ENCODE results near the gene IL3RA.
A peak's percentile ranks its signal among the peaks of the same experiment; 100 is the strongest.

Gene IL3RA

DNA sequence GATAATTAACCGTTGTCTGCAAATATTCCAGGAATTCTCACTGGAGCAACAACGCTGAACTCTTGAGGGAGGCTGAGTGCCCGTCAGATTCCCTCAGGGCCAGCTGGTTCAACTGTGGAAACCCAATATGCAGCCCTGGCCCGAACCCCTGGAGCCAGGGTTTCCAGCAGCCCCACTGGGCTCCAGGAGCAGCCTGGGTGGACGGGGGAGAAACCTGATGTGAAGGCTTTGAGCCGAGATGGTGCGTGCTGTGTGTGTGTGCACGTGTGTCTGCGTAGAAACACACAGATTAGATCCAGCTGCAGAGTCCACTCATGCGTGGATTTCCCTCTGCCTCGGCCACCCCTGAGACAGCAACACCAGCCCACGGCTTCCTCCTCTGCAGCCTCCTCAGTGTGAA lies 74.7 kb downstream of the IL3RA start:
- TF ChIP-seq, protein P1, sequence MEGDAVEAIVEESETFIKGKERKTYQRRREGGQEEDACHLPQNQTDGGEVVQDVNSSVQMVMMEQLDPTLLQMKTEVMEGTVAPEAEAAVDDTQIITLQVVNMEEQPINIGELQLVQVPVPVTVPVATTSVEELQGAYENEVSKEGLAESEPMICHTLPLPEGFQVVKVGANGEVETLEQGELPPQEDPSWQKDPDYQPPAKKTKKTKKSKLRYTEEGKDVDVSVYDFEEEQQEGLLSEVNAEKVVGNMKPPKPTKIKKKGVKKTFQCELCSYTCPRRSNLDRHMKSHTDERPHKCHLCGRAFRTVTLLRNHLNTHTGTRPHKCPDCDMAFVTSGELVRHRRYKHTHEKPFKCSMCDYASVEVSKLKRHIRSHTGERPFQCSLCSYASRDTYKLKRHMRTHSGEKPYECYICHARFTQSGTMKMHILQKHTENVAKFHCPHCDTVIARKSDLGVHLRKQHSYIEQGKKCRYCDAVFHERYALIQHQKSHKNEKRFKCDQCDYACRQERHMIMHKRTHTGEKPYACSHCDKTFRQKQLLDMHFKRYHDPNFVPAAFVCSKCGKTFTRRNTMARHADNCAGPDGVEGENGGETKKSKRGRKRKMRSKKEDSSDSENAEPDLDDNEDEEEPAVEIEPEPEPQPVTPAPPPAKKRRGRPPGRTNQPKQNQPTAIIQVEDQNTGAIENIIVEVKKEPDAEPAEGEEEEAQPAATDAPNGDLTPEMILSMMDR (IDR thresholded peaks at IDR 0.05; ENCODE audit: low read depth, low read length, poor library complexity, severe bottlenecking), result no peak
- no peak for TF ChIP-seq EZH2phosphoT487 (IDR thresholded peaks at IDR 0.05; ENCODE audit: borderline replicate concordance, low read length)
- Histone ChIP-seq H3K4me2 (ENCODE audit: low read length) (0 out of 2 replicates have a peak overlapping the region, but pooled peaks have one; percentile 14), H3K36me3 (ENCODE audit: control insufficient read depth, low read length) (peaks cover 52% of the 10 kb centered on the region)

DNA sequence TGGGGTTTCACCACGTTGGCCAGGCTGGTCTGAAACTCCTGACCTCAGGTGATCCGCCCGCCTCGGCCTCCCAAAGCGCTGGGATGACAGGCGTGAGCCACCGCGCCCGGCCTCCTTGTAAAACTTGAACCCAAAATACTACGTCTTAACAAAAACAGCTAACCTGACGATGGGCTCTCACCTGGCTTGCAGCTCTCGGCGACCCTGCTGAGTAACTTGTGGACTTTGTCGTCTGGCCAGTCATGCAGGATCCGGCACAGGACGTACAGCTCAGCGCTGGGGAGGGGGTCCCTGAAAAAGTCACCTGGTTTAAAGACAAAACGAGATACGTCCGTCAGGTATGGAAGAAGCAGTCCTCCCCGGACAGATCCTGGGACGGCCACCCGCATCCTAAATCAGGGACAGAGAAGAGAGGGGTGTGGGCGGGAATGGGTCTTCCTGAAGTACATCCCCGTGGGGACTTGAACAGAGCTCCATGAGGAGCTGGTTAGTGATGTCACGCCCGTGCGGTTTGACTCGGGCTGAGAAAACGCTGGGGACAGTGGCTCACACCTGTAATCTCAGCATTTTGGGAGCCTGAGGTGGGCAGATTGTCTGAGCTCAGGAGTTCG lies 76.1 kb downstream of the IL3RA start:
- Histone ChIP-seq H3K4me1 (ENCODE audit: control insufficient read depth, low read length) (peaks cover 8% of the 10 kb centered on the region), H3K27me3 (ENCODE audit: control insufficient read depth, low read length) (no peaks in the 10 kb centered on the region), H4K20me1 (ENCODE audit: control insufficient read depth, insufficient read depth, low read depth, low read length) (no peaks in the 10 kb centered on the region), H3K9me3 (ENCODE audit: control insufficient read depth, insufficient read depth, low read length) (no peaks in the 10 kb centered on the region), H3K4me2 (ENCODE audit: low read length) (no peak overlapping the region), H3K27ac (ENCODE audit: low read depth, low read length) (no peak overlapping the region), H3K36me3 (ENCODE audit: control insufficient read depth, low read length) (peaks cover 53% of the 10 kb centered on the region), H3K9me2 (replicated peaks; ENCODE audit: control insufficient read depth, low read length) (no peaks in the 10 kb centered on the region), H3F3A (ENCODE audit: control insufficient read depth, insufficient read depth) (no peaks in the 10 kb centered on the region), H3K79me2 (ENCODE audit: control insufficient read depth, low read length) (no peaks in the 10 kb centered on the region), H3K4me3 (ENCODE audit: low read length) (no peak overlapping the region)
- no peak for TF ChIP-seq EZH2phosphoT487 (IDR thresholded peaks at IDR 0.05; ENCODE audit: borderline replicate concordance, low read length)
- TF ChIP-seq, protein P1 (IDR thresholded peaks at IDR 0.05; ENCODE audit: low read depth, low read length, poor library complexity, severe bottlenecking), result no peak

More for the DNA sequence above, 74.7 kb downstream of the IL3RA start:
- H3K9me3 ChIP-seq (ENCODE audit: control insufficient read depth, insufficient read depth, low read length), result no peaks in the 10 kb centered on the region
- H3K79me2 ChIP-seq (ENCODE audit: control insufficient read depth, low read length), result no peaks in the 10 kb centered on the region
- no peaks in the 10 kb centered on the region for H4K20me1 ChIP-seq (ENCODE audit: control insufficient read depth, insufficient read depth, low read depth, low read length)
- H3K4me1 ChIP-seq (ENCODE audit: control insufficient read depth, low read length), result peaks cover 8% of the 10 kb centered on the region
- no peak overlapping the region for H3K4me3 ChIP-seq (ENCODE audit: low read length)
- no peaks in the 10 kb centered on the region for H3K27me3 ChIP-seq (ENCODE audit: control insufficient read depth, low read length)
- no peak overlapping the region for H3K27ac ChIP-seq (ENCODE audit: low read depth, low read length)
- no peaks in the 10 kb centered on the region for H3K9me2 ChIP-seq (replicated peaks; ENCODE audit: control insufficient read depth, low read length)
- no peaks in the 10 kb centered on the region for H3F3A ChIP-seq (ENCODE audit: control insufficient read depth, insufficient read depth)

DNA sequence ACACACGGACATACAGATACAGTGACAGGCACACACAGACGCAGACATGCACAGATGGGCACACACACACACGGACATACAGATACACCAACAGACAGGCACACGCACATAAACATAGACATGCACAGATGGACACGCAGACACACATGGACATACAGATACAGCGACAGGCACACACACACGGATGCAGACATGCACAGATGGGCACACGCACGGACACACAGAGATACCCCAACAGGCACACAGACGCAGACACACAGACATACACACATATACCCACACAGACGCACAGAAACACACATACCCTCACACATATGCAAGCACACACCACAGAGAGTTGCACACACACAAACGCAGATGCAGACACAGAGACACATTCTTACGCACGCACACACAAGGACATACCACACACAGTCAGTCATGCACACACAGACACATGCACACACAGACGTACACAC lies 79.8 kb downstream of the IL3RA start:
- H3K9me2 ChIP-seq (replicated peaks; ENCODE audit: control insufficient read depth, low read length), result no peaks in the 10 kb centered on the region
- peaks cover 7% of the 10 kb centered on the region for H3F3A ChIP-seq (ENCODE audit: control insufficient read depth, insufficient read depth)
- H3K4me3 ChIP-seq (ENCODE audit: low read length), result no peak overlapping the region
- H3K27me3 ChIP-seq (ENCODE audit: control insufficient read depth, low read length), result no peaks in the 10 kb centered on the region
- H3K36me3 ChIP-seq (ENCODE audit: control insufficient read depth, low read length), result peaks cover 63% of the 10 kb centered on the region
- H4K20me1 ChIP-seq (ENCODE audit: control insufficient read depth, insufficient read depth, low read depth, low read length), result no peaks in the 10 kb centered on the region
- no peaks in the 10 kb centered on the region for H3K79me2 ChIP-seq (ENCODE audit: control insufficient read depth, low read length)
- peaks cover 5% of the 10 kb centered on the region for H3K4me1 ChIP-seq (ENCODE audit: control insufficient read depth, low read length)
- no peaks in the 10 kb centered on the region for H3K9me3 ChIP-seq (ENCODE audit: control insufficient read depth, insufficient read depth, low read length)
- no peak overlapping the region for H3K27ac ChIP-seq (ENCODE audit: low read depth, low read length)
- H3K4me2 ChIP-seq (ENCODE audit: low read length), result no peak overlapping the region
- no peak for TF ChIP-seq EZH2phosphoT487 (IDR thresholded peaks at IDR 0.05; ENCODE audit: borderline replicate concordance, low read length)
- TF ChIP-seq, protein P1 (IDR thresholded peaks at IDR 0.05; ENCODE audit: low read depth, low read length, poor library complexity, severe bottlenecking), result no peak
